Sigmoid colon (tissue), 7 donors: ENCODE results near the gene ZFYVE28. TPM values are rescaled to one million over a fixed set of nuclear protein-coding genes. Genes with fewer than 3 reads are reported as not detected.

Experiments used
- DNase-seq: peaks from one replicate; pipeline ENCODE4 v3.0.0-alpha.2; 2019
- H3K27ac ChIP-seq, 4 donors: fragments of 200-600 bp; sonication (generic); one replicate each; pipeline ENCODE4 v1.5.1; 2016 to 2019; ENCODE audit warnings: mild to moderate bottlenecking in 1 of 4
- H3K27me3 ChIP-seq, 3 donors: fragments of 200-600 bp; sonication (generic); one replicate each; pipeline ENCODE4 v1.5.1; 2019; ENCODE audit warnings: mild to moderate bottlenecking in 1 of 3
- H3K36me3 ChIP-seq, 4 donors: fragments of 200-600 bp; sonication (generic); one replicate each; pipeline ENCODE4 v1.5.1; 2016 to 2019
- H3K4me1 ChIP-seq, 4 donors: fragments of 200-600 bp; sonication (generic); one replicate each; pipeline ENCODE4 v1.5.1; 2017 to 2019
- H3K4me3 ChIP-seq, 4 donors: fragments of 200-600 bp; sonication (generic); one replicate each; pipeline ENCODE4 v1.5.1; 2017 to 2019; ENCODE audit warnings: mild to moderate bottlenecking in 2 of 4, moderate library complexity in 1 of 4
- H3K9me3 ChIP-seq, 4 donors: fragments of 200-600 bp in 3 of 4; sonication (generic) in 3 of 4; one replicate each; pipeline versions ENCODE4 v1.5.1 to v1.6.1; 2013 to 2019
- CTCF ChIP-seq, 4 experiments: fragments of 450-650 bp in 3 of 4; fragments of 200-600 bp in 1 of 4; IDR thresholded peaks; one replicate each; pipeline ENCODE4 v1.5.1; 2016 to 2019; ENCODE audit warnings: antibody characterized with exemption in 4 of 4, mild to moderate bottlenecking in 3 of 4, moderate library complexity in 2 of 4
- EP300 ChIP-seq, 4 donors: sonication (generic); formaldehyde crosslinking; IDR thresholded peaks; one replicate each; pipeline ENCODE4 v1.6.1; 2017; ENCODE audit warnings: antibody characterized with exemption in 4 of 4
- POLR2A ChIP-seq, 2 donors: fragments of 450-650 bp; IDR thresholded peaks; one replicate each; pipeline ENCODE4 v1.6.1; 2016; ENCODE audit warnings: antibody characterized with exemption in 2 of 2, mild to moderate bottlenecking in 2 of 2, moderate library complexity in 2 of 2
- POLR2AphosphoS5 ChIP-seq, 4 donors: sonication (generic); formaldehyde crosslinking; IDR thresholded peaks; one replicate each; pipeline ENCODE4 v1.6.1; 2017; ENCODE audit warnings: antibody characterized with exemption in 4 of 4
- WGBS, 2 donors: extraction: QIAGEN DNeasy Blood & Tissue Kit; methylation state at CpG; one replicate each; pipeline ENCODE4 v1.1.7; 2013; 5-methylcytosine and 5-hydroxymethylcytosine counted together
- intact Hi-C: fragments of 100-400 bp; cut with DNase I; formaldehyde crosslinking; loops from one replicate; pipeline ENCODE4 v1.15.1; 2023
- polyA plus RNA-seq, 3 donors: library from polyadenylated mRNA; stranded (reverse); fragments of 200-250 nt; gene quantifications; one replicate each; pipeline ENCODE4 v1.2.3, GENCODE V29; 2013
- total RNA-seq, 4 donors: library from RNA; depleted of rRNA; stranded (reverse); fragments of >200 nt; gene quantifications; one replicate each; pipeline ENCODE4 v1.1.0, GENCODE V29; 2016
- donor health status: healthy with polysubstance abuse.
- donor health status: Bipolar disorder and iron deficiency.
- donor health status: healthy.

The ZFYVE28 gene
- total and polyA plus RNA-seq, 7 donors: 3.1 to 24.1 (median 13.0) TPM

GRCh38 chr4:2258091-2259035, 160.1 kb downstream of the ZFYVE28 start:
- TF ChIP-seq CTCF (IDR thresholded peaks at IDR 0.05) (no peak), EP300 (IDR thresholded peaks at IDR 0.05) (no peak), POLR2A (IDR thresholded peaks at IDR 0.05) (no peak), POLR2AphosphoS5 (IDR thresholded peaks at IDR 0.05) (no peak)
- WGBS, 2 donors: 90% methylated on average over 18 of the region's 18 CpGs
- DNase-seq: no peak
- no peaks in the 10 kb centered on the region for H3K27me3 ChIP-seq
- H3K4me3 ChIP-seq: no peak overlapping the region
- peaks cover 0 to 79% (median 71%) of the 10 kb centered on the region in 4 donors for H3K4me1 ChIP-seq
- peak overlapping the region; percentile 87 to 96 (median 94) for H3K27ac ChIP-seq
- peaks cover 0 to 25% (median 10%) of the 10 kb centered on the region in 4 donors for H3K36me3 ChIP-seq
- intact Hi-C loops: no loop called here
- no peaks in the 10 kb centered on the region for H3K9me3 ChIP-seq

- H3K27me3 ChIP-seq: no peaks in the 10 kb centered on the region
- peaks cover 0 to 34% (median 13%) of the 10 kb centered on the region in 4 donors for H3K36me3 ChIP-seq
- 88 to 91% methylated on average over 14 of the region's 14 CpGs for WGBS, 2 donors
- TF ChIP-seq POLR2AphosphoS5 (IDR thresholded peaks at IDR 0.05) (no peak), CTCF (IDR thresholded peaks at IDR 0.05) (no peak), EP300 (IDR thresholded peaks at IDR 0.05) (no peak), POLR2A (IDR thresholded peaks at IDR 0.05) (no peak)
- H3K4me1 ChIP-seq: peaks cover 0 to 74% (median 63%) of the 10 kb centered on the region in 4 donors
- H3K9me3 ChIP-seq: no peaks in the 10 kb centered on the region
- intact Hi-C loops: no loop called here
- H3K4me3 ChIP-seq: no peak overlapping the region
- peak; percentile 69 for DNase-seq
- H3K27ac ChIP-seq: peak overlapping the region; percentile 87 to 96 (median 94)
Observed at GRCh38 chr4:2257361-2258081, 160.9 kb downstream of the ZFYVE28 start.

GRCh38 chr4:2256781-2257191, 161.7 kb downstream of the ZFYVE28 start:
- WGBS, 2 donors: 78 to 82% methylated on average over 12 of the region's 12 CpGs
- H3K27me3 ChIP-seq: no peaks in the 10 kb centered on the region
- H3K36me3 ChIP-seq: peaks cover 0 to 41% (median 21%) of the 10 kb centered on the region in 4 donors
- intact Hi-C loops: no loop called here
- peak overlapping the region in 1 of 4 donors; percentile 27 for H3K4me3 ChIP-seq
- TF ChIP-seq POLR2A (IDR thresholded peaks at IDR 0.05) (no peak), EP300 (IDR thresholded peaks at IDR 0.05) (peak in 2 of 4 donors; percentile 40 to 61), CTCF (IDR thresholded peaks at IDR 0.05) (no peak), POLR2AphosphoS5 (IDR thresholded peaks at IDR 0.05) (peak in 3 of 4 donors; percentile 45 to 54 (median 50))
- peak overlapping the region; percentile 87 to 96 (median 94) for H3K27ac ChIP-seq
- DNase-seq: peak; percentile 81
- H3K9me3 ChIP-seq: no peaks in the 10 kb centered on the region
- H3K4me1 ChIP-seq: peaks cover 0 to 73% (median 63%) of the 10 kb centered on the region in 4 donors

GRCh38 chr4:2256156-2256731, 162.2 kb downstream of the ZFYVE28 start:
- Histone ChIP-seq H3K27me3 (no peaks in the 10 kb centered on the region), H3K4me1 (peaks cover 0 to 73% (median 63%) of the 10 kb centered on the region in 4 donors), H3K4me3 (peak overlapping the region in 3 of 4 donors; percentile 16 to 27 (median 25)), H3K27ac (peak overlapping the region; percentile 87 to 96 (median 94)), H3K9me3 (no peaks in the 10 kb centered on the region), H3K36me3 (peaks cover 2 to 46% (median 23%) of the 10 kb centered on the region in 4 donors)
- WGBS, 2 donors: 73 to 75% methylated on average over 8 of the region's 8 CpGs
- TF ChIP-seq POLR2AphosphoS5 (IDR thresholded peaks at IDR 0.05): no peak
- no peak for TF ChIP-seq POLR2A (IDR thresholded peaks at IDR 0.05)
- TF ChIP-seq EP300 (IDR thresholded peaks at IDR 0.05): no peak
- TF ChIP-seq CTCF (IDR thresholded peaks at IDR 0.05): no peak
- intact Hi-C loops: no loop called here
- peak; percentile 79 for DNase-seq
